HL-60 (cell line): Measurements from ENCODE around the gene NR2F6.

ENCODE experiments used
- DNase-seq, 2 experiments: peaks; one replicate each; pipeline ENCODE4 v3.0.0-alpha.2; 2010 to 2020; ENCODE audit warnings: low read depth in 1 of 2, low spot score in 1 of 2
- H3K27ac ChIP-seq: fragments of 250-450 bp; sonication (Bioruptor Pico); replicated peaks from 2 replicates; pipeline ENCODE4 v1.5.1; 2020; ENCODE audit warnings: mild to moderate bottlenecking, moderate library complexity
- H3K27me3 ChIP-seq: fragments of 250-450 bp; sonication (Bioruptor Pico); 2 replicates; pipeline ENCODE4 v1.5.1; 2021; ENCODE audit warnings: mild to moderate bottlenecking, moderate library complexity; ENCODE audit not compliant: insufficient read depth, poor library complexity, severe bottlenecking
- H3K4me3 ChIP-seq: replicated peaks from 2 replicates; pipeline ENCODE4 v1.5.1; 2011; ENCODE audit warnings: mild to moderate bottlenecking, control low read depth, low read length; ENCODE audit not compliant: insufficient read depth
- GABPA ChIP-seq: IDR thresholded peaks from 2 replicates; pipeline ENCODE4 v1.6.1; 2012; ENCODE audit warnings: low read depth
- POLR2AphosphoS5 ChIP-seq: IDR thresholded peaks from 2 replicates; pipeline ENCODE4 v1.6.1; 2012; ENCODE audit warnings: low read depth
- REST ChIP-seq: IDR thresholded peaks from 2 replicates; pipeline ENCODE4 v1.6.1; 2012; ENCODE audit warnings: low read depth; ENCODE audit not compliant: insufficient replicate concordance
- SPI1 ChIP-seq: IDR thresholded peaks from 2 replicates; pipeline ENCODE4 v1.6.1; 2012; ENCODE audit warnings: low read depth, mild to moderate bottlenecking, borderline replicate concordance
- TF ChIP-seq, protein P1 (sequence below): IDR thresholded peaks from one replicate; pipeline ENCODE4 v1.5.1; 2011; ENCODE audit warnings: low read length, control low read depth, inconsistent platforms; ENCODE audit not compliant: insufficient read depth

The NR2F6 gene

DNA sequence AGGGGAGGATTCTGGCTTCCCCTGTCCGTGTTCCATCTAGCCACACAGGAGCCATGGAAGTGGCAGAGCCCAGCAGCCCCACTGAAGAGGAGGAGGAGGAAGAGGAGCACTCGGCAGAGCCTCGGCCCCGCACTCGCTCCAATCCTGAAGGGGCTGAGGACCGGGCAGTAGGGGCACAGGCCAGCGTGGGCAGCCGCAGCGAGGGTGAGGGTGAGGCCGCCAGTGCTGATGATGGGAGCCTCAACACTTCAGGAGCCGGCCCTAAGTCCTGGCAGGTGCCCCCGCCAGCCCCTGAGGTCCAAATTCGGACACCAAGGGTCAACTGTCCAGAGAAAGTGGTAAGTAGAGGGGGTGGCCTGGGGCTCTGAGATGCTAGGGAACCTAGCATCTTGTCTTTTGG, 23.0 kb upstream of the NR2F6 start:
- no peak overlapping the region for H3K4me3 ChIP-seq
- DNase-seq = no peak
- no peak overlapping the region for H3K27ac ChIP-seq
- H3K27me3 ChIP-seq = no peaks in the 10 kb centered on the region
- no peak for TF ChIP-seq REST
- TF ChIP-seq POLR2AphosphoS5 = no peak
- TF ChIP-seq, protein P1, sequence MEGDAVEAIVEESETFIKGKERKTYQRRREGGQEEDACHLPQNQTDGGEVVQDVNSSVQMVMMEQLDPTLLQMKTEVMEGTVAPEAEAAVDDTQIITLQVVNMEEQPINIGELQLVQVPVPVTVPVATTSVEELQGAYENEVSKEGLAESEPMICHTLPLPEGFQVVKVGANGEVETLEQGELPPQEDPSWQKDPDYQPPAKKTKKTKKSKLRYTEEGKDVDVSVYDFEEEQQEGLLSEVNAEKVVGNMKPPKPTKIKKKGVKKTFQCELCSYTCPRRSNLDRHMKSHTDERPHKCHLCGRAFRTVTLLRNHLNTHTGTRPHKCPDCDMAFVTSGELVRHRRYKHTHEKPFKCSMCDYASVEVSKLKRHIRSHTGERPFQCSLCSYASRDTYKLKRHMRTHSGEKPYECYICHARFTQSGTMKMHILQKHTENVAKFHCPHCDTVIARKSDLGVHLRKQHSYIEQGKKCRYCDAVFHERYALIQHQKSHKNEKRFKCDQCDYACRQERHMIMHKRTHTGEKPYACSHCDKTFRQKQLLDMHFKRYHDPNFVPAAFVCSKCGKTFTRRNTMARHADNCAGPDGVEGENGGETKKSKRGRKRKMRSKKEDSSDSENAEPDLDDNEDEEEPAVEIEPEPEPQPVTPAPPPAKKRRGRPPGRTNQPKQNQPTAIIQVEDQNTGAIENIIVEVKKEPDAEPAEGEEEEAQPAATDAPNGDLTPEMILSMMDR = no peak
- TF ChIP-seq SPI1 = no peak
- TF ChIP-seq GABPA = no peak

GRCh38 chr19:17266975-17267788, 21.5 kb upstream of the NR2F6 start, which contains the start of gene BABAM1:
TSS of gene BABAM1 (plus strand) at chr19:17267443. CDS start at chr19:17268807, 1,364 bp downstream.
- peak within 1 kb of the TSS; percentile 89 for H3K4me3 ChIP-seq
- H3K27me3 ChIP-seq = no peaks in the 10 kb centered on the region
- DNase-seq = peak; percentile 98 to 99
- peak within 1 kb of the TSS; percentile 70 for H3K27ac ChIP-seq
- TF ChIP-seq SPI1 (no peak), POLR2AphosphoS5 (peak; percentile 68; the same call in 1 of the 2 replicates), REST (peak; percentile 41), GABPA (peak; percentile 91)
- TF ChIP-seq, protein P1 = no peak

DNA sequence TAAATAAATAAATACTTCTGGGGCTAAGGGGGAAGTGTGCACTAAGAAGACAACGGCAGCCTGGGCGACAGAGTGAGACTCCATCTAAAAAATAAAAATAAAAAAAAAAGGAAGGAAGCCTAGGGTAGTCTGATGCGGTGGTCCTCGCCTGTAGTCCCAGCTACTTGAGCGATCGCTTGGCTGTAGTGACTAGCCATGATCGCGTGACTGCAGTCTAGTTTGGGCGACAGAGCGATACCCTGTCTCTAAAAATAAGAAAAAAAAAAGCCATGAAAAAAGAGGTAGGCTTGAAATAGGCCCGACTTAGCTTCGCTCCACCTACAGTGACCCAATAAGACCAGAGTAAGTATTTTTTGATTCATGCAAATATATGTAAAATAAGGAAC, 20.9 kb upstream of the NR2F6 start:
- peak overlapping the region; percentile 4; the same call in 1 of the 2 replicates for H3K4me3 ChIP-seq
- no peak for DNase-seq
- TF ChIP-seq, protein P1 = no peak
- TF ChIP-seq REST = no peak
- no peak for TF ChIP-seq POLR2AphosphoS5
- no peak for TF ChIP-seq GABPA
- TF ChIP-seq SPI1 = no peak
- no peaks in the 10 kb centered on the region for H3K27me3 ChIP-seq
- H3K27ac ChIP-seq = peak overlapping the region; percentile 25
